Endothelial cell of umbilical vein (primary cell): ENCODE results near the gene SYMPK. TPM values are rescaled to one million over a fixed set of nuclear protein-coding genes. Genes with fewer than 3 reads are reported as not detected.
A peak's percentile ranks its signal among the peaks of the same experiment; 100 is the strongest.

Source experiments
- BruUV-seq: library from RNA; stranded (reverse); fragments of 400-500 nt; replicated peaks from 2 replicates; lab custom pipeline; 2021; lab: Mats Ljungman, UMichigan
- CTCF ChIA-PET: fragments of 300-600, 350-600 bp; sonication (Branson Sonifier 250); formaldehyde crosslinking; loops from one replicate; lab custom pipeline; 2021; ENCODE audit warnings: antibody characterized with exemption, inconsistent platforms; lab: Charles Lee
- POLR2A ChIA-PET: fragments of 300-600, 350-600 bp; sonication (Branson Sonifier 250); formaldehyde crosslinking; loops from one replicate; lab custom pipeline; 2021; ENCODE audit warnings: antibody characterized with exemption, inconsistent platforms; lab: Charles Lee
- DNase-seq: peaks from one replicate; pipeline ENCODE4 v3.0.0-alpha.2; 2011; ENCODE audit warnings: low read depth, low spot score
- FAIRE-seq: peaks from 2 replicates; lab custom pipeline; 2011; peaks lifted over from hg19 to GRCh38; lab: Jason Lieb, UNC
- H2AFZ ChIP-seq: 2 replicates; pipeline ENCODE4 v1.6.0; 2012; ENCODE audit warnings: low read depth, low read length, control low read depth, inconsistent platforms
- H3K27ac ChIP-seq: 2 replicates; pipeline ENCODE4 v1.5.1; 2011; ENCODE audit warnings: low read depth, mild to moderate bottlenecking, control low read depth, low read length, moderate library complexity; ENCODE audit not compliant: insufficient read depth
- H3K27me3 ChIP-seq, 2 experiments: 2 replicates each; pipeline versions ENCODE4 v1.6.0 to v1.6.1; 2011; ENCODE audit warnings: low read length in 2 of 2, mixed read lengths in 1 of 2; ENCODE audit not compliant: control insufficient read depth in 2 of 2, insufficient read depth in 2 of 2
- H3K36me3 ChIP-seq, 2 experiments: 2 replicates in 1 of 2; 3 replicates in 1 of 2; pipeline ENCODE4 v1.5.1; 2011; ENCODE audit warnings: low read length in 2 of 2, mild to moderate bottlenecking in 1 of 2, moderate library complexity in 1 of 2; ENCODE audit not compliant: control insufficient read depth in 2 of 2, insufficient read depth in 2 of 2; ENCODE audit errors: extremely low read depth in 1 of 2
- H3K4me1 ChIP-seq: 3 replicates; pipeline ENCODE4 v1.5.1; 2011; ENCODE audit warnings: mild to moderate bottlenecking, low read length; ENCODE audit not compliant: control insufficient read depth, insufficient read depth; ENCODE audit errors: extremely low read depth
- H3K4me2 ChIP-seq: 2 replicates; pipeline ENCODE4 v1.6.1; 2011; ENCODE audit warnings: low read length, control low read depth, mixed read lengths; ENCODE audit not compliant: insufficient read depth
- H3K4me3 ChIP-seq, 3 experiments: fragments of 200-600 bp in 1 of 3; sonication (generic), shearing (Covaris generic) in 1 of 3; replicated peaks in 1 of 3; 2 replicates each; pipeline ENCODE4 v1.5.1; 2011 to 2016; ENCODE audit warnings: control low read depth in 3 of 3, low read length in 3 of 3, mild to moderate bottlenecking in 2 of 3, inconsistent platforms in 1 of 3, low read depth in 1 of 3, moderate library complexity in 1 of 3; ENCODE audit not compliant: insufficient read depth in 1 of 3
- H3K79me2 ChIP-seq: 2 replicates; pipeline ENCODE4 v1.6.0; 2012; ENCODE audit warnings: low read length, inconsistent platforms; ENCODE audit not compliant: control insufficient read depth, insufficient read depth
- H3K9ac ChIP-seq: replicated peaks from 2 replicates; pipeline ENCODE3; 2011; ENCODE audit warnings: low read length, control low read depth; ENCODE audit not compliant: insufficient read depth; ENCODE audit errors: extremely low read depth
- H3K9me1 ChIP-seq: replicated peaks from 3 replicates; pipeline ENCODE4 v1.6.0; 2011; ENCODE audit warnings: mild to moderate bottlenecking, low read length; ENCODE audit not compliant: control insufficient read depth, insufficient read depth; ENCODE audit errors: extremely low read depth
- H3K9me3 ChIP-seq: replicated peaks from 2 replicates; pipeline ENCODE4 v1.5.1; 2012; ENCODE audit warnings: low read length, inconsistent platforms; ENCODE audit not compliant: control insufficient read depth, insufficient read depth
- H4K20me1 ChIP-seq: replicated peaks from 2 replicates; pipeline ENCODE3; 2011; ENCODE audit warnings: mild to moderate bottlenecking, low read length; ENCODE audit not compliant: control insufficient read depth, insufficient read depth; ENCODE audit errors: extremely low read depth
- CTCF ChIP-seq, 2 donors: IDR thresholded peaks; 1 replicate in 1 of 2; 2 replicates in 1 of 2; pipeline ENCODE4 v1.5.1; 2011; ENCODE audit warnings: low read length in 2 of 2, mild to moderate bottlenecking in 2 of 2, moderate library complexity in 2 of 2, control low read depth in 1 of 2, inconsistent platforms in 1 of 2, low read depth in 1 of 2; ENCODE audit not compliant: insufficient read depth in 1 of 2; ENCODE audit errors: extremely low read depth in 1 of 2
- FOS ChIP-seq: IDR thresholded peaks from 2 replicates; pipeline ENCODE4 v1.6.1; 2011; ENCODE audit warnings: mild to moderate bottlenecking, low read length, moderate library complexity, borderline replicate concordance; ENCODE audit not compliant: insufficient read depth
- MAX ChIP-seq: IDR thresholded peaks from 2 replicates; pipeline ENCODE4 v1.6.1; 2011; ENCODE audit not compliant: insufficient read depth, insufficient read length
- POLR2A ChIP-seq: IDR thresholded peaks from 2 replicates; pipeline ENCODE4 v1.6.1; 2012; ENCODE audit warnings: low read depth, mild to moderate bottlenecking, control low read depth, low read length
- dilution Hi-C: fragments of 300-500 bp; cut with MboI; formaldehyde crosslinking; loops from one replicate; pipeline ENCODE4 v1.15.0; 2019; ENCODE audit warnings: low sequenced_read_pairs; ENCODE audit not compliant: extremely low pct_ligation_motif_present
- intact Hi-C: fragments of 100-400 bp; cut with micrococcal nuclease; formaldehyde crosslinking; loops from one replicate; pipeline ENCODE4 v1.10.0; 2022
- polyA plus RNA-seq, 4 experiments: library from polyadenylated mRNA; depleted of rRNA in 3 of 4; stranded (reverse) in 3 of 4; unstranded in 1 of 4; fragments of >200 nt; gene quantifications; 2 replicates each; pipeline versions ENCODE4 v1.2.1 to v1.2.3, GENCODE V29; 2011 to 2012; ENCODE audit warnings: missing spikeins in 1 of 4
- total RNA-seq: library from RNA; stranded (reverse); gene quantifications from 2 replicates; pipeline ENCODE4 v1.2.3, GENCODE V29; 2021

Gene SYMPK
- total and polyA plus RNA-seq, 2 donors (not counting 3 experiments of a cell fraction or from before 2014, with no cell fraction given), result 89.8 to 95.7 TPM

GRCh38 chr19:45820413-45821102 is 42.4 kb downstream of the SYMPK start:
- Histone ChIP-seq H3K27me3 (no peaks in the 10 kb centered on the region), H2AFZ (no peak overlapping the region), H4K20me1 (no peaks in the 10 kb centered on the region), H3K9me3 (no peaks in the 10 kb centered on the region), H3K79me2 (no peaks in the 10 kb centered on the region), H3K9ac (peak overlapping the region; percentile 8), H3K4me1 (peaks cover 22% of the 10 kb centered on the region), H3K36me3 (peaks cover 8 to 24% of the 10 kb centered on the region in 2 experiments), H3K4me2 (no peak overlapping the region), H3K27ac (peak overlapping the region; percentile 58), H3K9me1 (no peaks in the 10 kb centered on the region), H3K4me3 (no peak overlapping the region)
- BruUV-seq, result no TSS peak
- DNase-seq (peak; percentile 40), FAIRE-seq (peak; percentile 79)
- TF ChIP-seq CTCF (IDR thresholded peaks at IDR 0.05; ENCODE audit: extremely low read depth in 1 of 2, insufficient read depth in 1 of 2, low read depth in 1 of 2, low read length in 2 of 2) (no peak), POLR2A (no peak), MAX (no peak), FOS (no peak)
- intact Hi-C loops (no loop called here), dilution Hi-C loops (no loop called here)
- POLR2A ChIA-PET, result interaction anchor here (1.2 kb wide), 1 partner anchor 11 kb away, joined by 3 read pairs; no protein-coding TSS in a partner anchor
- CTCF ChIA-PET, result interaction anchor here (0.9 to 2.4 kb wide), 3 partner anchors 21 to 51 kb away, joined by 3 to 12 read pairs (median 7); partner anchors contain the start of genes SIX5 and SYMPK
